Osteoblast (primary cell): ENCODE results near the gene P2RX6. TPM values are rescaled to one million over a fixed set of nuclear protein-coding genes. Genes with fewer than 3 reads are reported as not detected.

ENCODE experiments used
- DNase-seq: peaks from one replicate; pipeline ENCODE4 v3.0.0; 2011; ENCODE audit warnings: low spot score, mixed read lengths; ENCODE audit not compliant: insufficient read length; ENCODE audit errors: missing footprints
- H2AFZ ChIP-seq: 2 replicates; pipeline ENCODE4 v1.6.0; 2011; ENCODE audit warnings: mild to moderate bottlenecking, low read length
- H3K27ac ChIP-seq: 2 replicates; pipeline ENCODE4 v1.5.1; 2011; ENCODE audit warnings: mild to moderate bottlenecking, low read depth, low read length, moderate library complexity
- H3K27me3 ChIP-seq: 2 replicates; pipeline ENCODE4 v1.6.0; 2012; ENCODE audit warnings: mild to moderate bottlenecking, control low read depth, inconsistent platforms, low read length, moderate library complexity; ENCODE audit not compliant: insufficient read depth
- H3K36me3 ChIP-seq: 2 replicates; pipeline ENCODE4 v1.5.1; 2011; ENCODE audit warnings: mild to moderate bottlenecking, low read length, control low read depth, moderate library complexity; ENCODE audit not compliant: insufficient read depth
- H3K4me1 ChIP-seq: 2 replicates; pipeline ENCODE4 v1.5.1; 2011; ENCODE audit warnings: mild to moderate bottlenecking, low read length, control low read depth, moderate library complexity; ENCODE audit not compliant: insufficient read depth
- H3K4me2 ChIP-seq: 2 replicates; pipeline ENCODE4 v1.6.0; 2011; ENCODE audit warnings: mild to moderate bottlenecking, low read length; ENCODE audit not compliant: insufficient read depth
- H3K4me3 ChIP-seq: fragments of 200-600 bp; sonication (generic); 3 replicates; pipeline ENCODE4 v1.5.1; 2012; ENCODE audit warnings: mild to moderate bottlenecking, low read length, inconsistent platforms; ENCODE audit not compliant: insufficient read depth
- H3K79me2 ChIP-seq: 2 replicates; pipeline ENCODE4 v1.6.0; 2012; ENCODE audit warnings: mild to moderate bottlenecking, low read length, control low read depth, inconsistent platforms; ENCODE audit not compliant: insufficient read depth
- H3K9me3 ChIP-seq: 2 replicates; pipeline ENCODE4 v1.5.1; 2011; ENCODE audit warnings: low read depth, low read length, control low read depth
- H4K20me1 ChIP-seq: 2 replicates; pipeline ENCODE4 v1.6.0; 2012; ENCODE audit warnings: mild to moderate bottlenecking, low read length, control low read depth; ENCODE audit not compliant: insufficient read depth
- CTCF ChIP-seq: IDR thresholded peaks from 2 replicates; pipeline ENCODE4 v1.5.1; 2011; ENCODE audit warnings: mild to moderate bottlenecking, low read depth, low read length, moderate library complexity; ENCODE audit errors: extremely low read depth
- total RNA-seq: library from RNA; depleted of rRNA; stranded (reverse); fragments of >200 nt; gene quantifications from 2 replicates; pipeline ENCODE4 v1.2.3, GENCODE V29; 2012

Gene P2RX6
- total RNA-seq, 1 donor = 5.1 TPM

GRCh38 chr22:21041937-21042336, 27.0 kb downstream of the P2RX6 start:
- Histone ChIP-seq H3K27me3 (no peaks in the 10 kb centered on the region), H3K36me3 (no peaks in the 10 kb centered on the region)
- DNase-seq = peak; percentile 94

DNA sequence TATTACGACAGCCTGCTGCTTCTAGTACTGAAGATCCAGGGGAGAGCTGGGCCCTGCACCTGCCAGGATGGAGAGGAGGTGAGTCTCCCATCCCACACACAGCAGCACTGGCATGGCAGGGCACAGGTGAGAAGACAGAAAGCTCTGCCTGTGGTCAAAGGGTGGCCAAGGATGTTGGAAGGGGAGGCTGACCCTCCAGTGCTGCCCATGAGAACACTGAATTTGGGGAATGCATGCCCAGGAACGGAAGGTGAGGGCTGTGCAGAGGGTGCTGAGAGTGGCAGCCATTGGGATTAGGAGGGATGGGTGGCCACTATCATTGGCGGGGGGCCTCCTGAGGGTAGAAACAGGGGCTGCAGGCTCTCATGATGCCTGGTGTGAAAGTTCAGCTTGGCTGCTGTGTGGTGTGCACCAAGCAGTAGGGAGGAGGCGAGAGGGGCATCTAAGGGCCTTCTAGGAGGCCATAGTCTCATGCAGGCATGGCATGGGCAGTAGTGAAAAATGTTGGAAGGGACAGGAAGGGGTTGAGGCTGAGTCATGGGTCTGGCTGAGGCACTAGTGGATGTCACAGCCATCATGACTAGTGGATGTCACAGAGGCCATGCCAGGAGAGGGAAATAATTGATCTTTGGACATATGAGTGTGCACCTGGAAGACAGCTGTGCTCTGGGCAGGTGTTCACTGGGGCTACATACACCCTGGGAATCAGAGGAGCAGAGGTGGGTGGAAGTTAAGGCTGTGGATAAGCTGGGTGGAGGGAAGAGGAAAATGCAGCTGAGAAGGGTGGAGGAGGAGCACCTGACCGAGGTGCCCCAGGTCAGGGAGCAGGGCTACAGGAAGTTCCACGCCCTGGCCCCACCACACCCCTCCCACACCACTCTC, 28.3 kb downstream of the P2RX6 start:
- H3K4me3 ChIP-seq = no peak overlapping the region
- H3K79me2 ChIP-seq = no peaks in the 10 kb centered on the region
- H3K27me3 ChIP-seq = no peaks in the 10 kb centered on the region
- peaks cover 51% of the 10 kb centered on the region for H3K4me1 ChIP-seq
- H3K27ac ChIP-seq = no peak overlapping the region
- H3K4me2 ChIP-seq = no peak overlapping the region
- no peak for TF ChIP-seq CTCF
- no peak overlapping the region for H2AFZ ChIP-seq
- DNase-seq = peak; percentile 62
- H3K36me3 ChIP-seq = no peaks in the 10 kb centered on the region
- H3K9me3 ChIP-seq = no peaks in the 10 kb centered on the region
- no peaks in the 10 kb centered on the region for H4K20me1 ChIP-seq

More at GRCh38 chr22:21041937-21042336, 27.0 kb downstream of the P2RX6 start:
- no peak overlapping the region for H3K4me3 ChIP-seq
- H2AFZ ChIP-seq = no peak overlapping the region
- no peak overlapping the region for H3K4me2 ChIP-seq
- TF ChIP-seq CTCF = no peak
- H3K27ac ChIP-seq = peak overlapping the region; percentile 60
- no peaks in the 10 kb centered on the region for H3K79me2 ChIP-seq
- H4K20me1 ChIP-seq = no peaks in the 10 kb centered on the region
- H3K4me1 ChIP-seq = peaks cover 62% of the 10 kb centered on the region
- H3K9me3 ChIP-seq = no peaks in the 10 kb centered on the region

DNA sequence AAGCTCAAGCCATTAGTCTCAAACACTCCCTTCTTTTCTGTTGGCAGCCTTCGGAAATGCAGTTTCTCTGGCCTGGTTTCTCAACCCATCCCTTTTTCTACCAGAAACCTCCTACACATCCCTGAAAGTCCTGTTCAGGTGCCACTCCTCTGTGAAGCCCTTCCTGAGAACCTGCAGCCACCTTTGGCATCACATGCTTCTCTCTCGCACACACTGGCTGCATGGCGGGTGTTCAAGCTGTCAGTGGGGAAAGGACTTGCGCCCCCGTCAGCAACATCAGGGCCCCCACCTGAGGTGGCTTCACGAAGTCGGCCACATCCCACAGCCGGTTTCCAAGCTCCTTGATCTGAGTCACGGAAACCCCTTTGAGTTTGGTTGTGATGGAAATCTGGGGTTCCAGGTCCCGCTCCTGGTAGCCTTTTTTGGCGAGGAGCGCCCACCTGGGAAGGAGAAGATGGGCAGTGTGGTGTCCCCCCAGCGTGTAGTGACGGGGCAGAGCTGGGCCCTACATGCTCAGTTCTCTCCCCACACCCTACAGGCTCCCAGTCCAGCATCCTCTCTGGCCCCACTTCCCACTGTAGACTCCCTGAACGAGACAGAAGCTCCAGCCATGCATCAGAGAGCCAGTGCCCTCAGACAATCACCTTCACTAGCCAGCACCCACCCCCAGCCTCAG, 29.0 kb downstream of the P2RX6 start:
- no peaks in the 10 kb centered on the region for H3K79me2 ChIP-seq
- peak overlapping the region; percentile 95 for H3K27ac ChIP-seq
- H3K4me1 ChIP-seq = peaks cover 44% of the 10 kb centered on the region
- H3K4me3 ChIP-seq = no peak overlapping the region
- no peaks in the 10 kb centered on the region for H3K27me3 ChIP-seq
- H3K9me3 ChIP-seq = no peaks in the 10 kb centered on the region
- TF ChIP-seq CTCF = no peak
- H3K36me3 ChIP-seq = no peaks in the 10 kb centered on the region
- no peak overlapping the region for H2AFZ ChIP-seq
- H3K4me2 ChIP-seq = peak overlapping the region; percentile 45
- H4K20me1 ChIP-seq = no peaks in the 10 kb centered on the region
- peak; percentile 63 for DNase-seq
